ENCODE data around the gene SLITRK1.

Gene SLITRK1

DNA sequence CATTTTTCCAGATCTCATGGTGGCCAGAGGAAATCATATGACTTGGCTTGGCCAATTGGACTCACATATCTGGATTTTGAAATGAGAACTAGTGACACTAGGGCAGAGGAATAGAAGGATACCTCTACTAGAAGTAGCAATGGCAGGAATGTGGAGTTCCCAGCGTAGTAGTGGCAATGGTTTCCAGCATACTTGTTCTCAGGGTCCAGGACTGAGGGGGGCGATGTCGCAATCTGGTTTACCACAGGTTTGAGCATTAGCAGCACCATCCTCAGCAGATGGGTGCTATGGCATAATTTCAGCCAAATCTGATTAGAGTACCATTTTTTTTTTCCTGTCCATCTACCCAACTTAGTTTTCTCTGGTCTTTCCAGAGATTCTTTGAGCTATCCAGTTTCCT is 8.1 kb upstream of the SLITRK1 start:
- Histone ChIP-seq H4K20me1 (ENCODE audit: insufficient read depth, low read length) (no peaks in the 10 kb centered on the region), H2AFZ (ENCODE audit: low read depth, low read length) (no peak overlapping the region), H3K4me3 (ENCODE audit: low read length) (no peak overlapping the region), H3K27me3 (ENCODE audit: low read depth, low read length) (no peaks in the 10 kb centered on the region), H3K9ac (ENCODE audit: low read length) (no peak overlapping the region), H3K27ac (ENCODE audit: low read length) (no peak overlapping the region), H3K4me1 (ENCODE audit: low read length) (no peaks in the 10 kb centered on the region), H3K9me3 (ENCODE audit: insufficient read depth, low read length) (no peaks in the 10 kb centered on the region), H3K4me2 (ENCODE audit: low read length) (no peak overlapping the region), H3K36me3 (replicated peaks; ENCODE audit: low read depth, low read length) (no peaks in the 10 kb centered on the region), H3K79me2 (ENCODE audit: low read length) (no peaks in the 10 kb centered on the region)
- no peak for TF ChIP-seq EZH2phosphoT487 (IDR thresholded peaks at IDR 0.05; ENCODE audit: low read depth)
- TF ChIP-seq, protein P1, sequence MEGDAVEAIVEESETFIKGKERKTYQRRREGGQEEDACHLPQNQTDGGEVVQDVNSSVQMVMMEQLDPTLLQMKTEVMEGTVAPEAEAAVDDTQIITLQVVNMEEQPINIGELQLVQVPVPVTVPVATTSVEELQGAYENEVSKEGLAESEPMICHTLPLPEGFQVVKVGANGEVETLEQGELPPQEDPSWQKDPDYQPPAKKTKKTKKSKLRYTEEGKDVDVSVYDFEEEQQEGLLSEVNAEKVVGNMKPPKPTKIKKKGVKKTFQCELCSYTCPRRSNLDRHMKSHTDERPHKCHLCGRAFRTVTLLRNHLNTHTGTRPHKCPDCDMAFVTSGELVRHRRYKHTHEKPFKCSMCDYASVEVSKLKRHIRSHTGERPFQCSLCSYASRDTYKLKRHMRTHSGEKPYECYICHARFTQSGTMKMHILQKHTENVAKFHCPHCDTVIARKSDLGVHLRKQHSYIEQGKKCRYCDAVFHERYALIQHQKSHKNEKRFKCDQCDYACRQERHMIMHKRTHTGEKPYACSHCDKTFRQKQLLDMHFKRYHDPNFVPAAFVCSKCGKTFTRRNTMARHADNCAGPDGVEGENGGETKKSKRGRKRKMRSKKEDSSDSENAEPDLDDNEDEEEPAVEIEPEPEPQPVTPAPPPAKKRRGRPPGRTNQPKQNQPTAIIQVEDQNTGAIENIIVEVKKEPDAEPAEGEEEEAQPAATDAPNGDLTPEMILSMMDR (IDR thresholded peaks at IDR 0.05; ENCODE audit: low read depth, low read length): no peak

DNA sequence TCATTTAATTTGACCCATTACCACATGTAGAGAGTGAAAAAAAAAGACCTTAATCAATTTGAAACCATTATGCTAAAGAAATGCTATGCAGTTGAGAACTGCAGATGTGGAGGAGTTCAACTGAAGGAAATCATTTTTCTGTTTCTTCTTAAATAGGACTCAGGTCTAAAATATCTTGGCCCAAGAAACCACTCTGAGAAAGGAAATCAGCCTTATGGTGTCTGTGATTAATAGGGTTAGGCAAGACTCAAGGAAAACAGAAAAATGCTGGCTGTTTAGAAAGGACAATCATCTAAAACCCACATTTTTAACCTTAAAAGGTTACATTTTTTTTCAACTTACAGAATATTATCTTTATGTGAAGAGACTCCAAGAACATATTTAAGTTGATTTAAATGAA is 1.9 kb upstream of the SLITRK1 start:
- Histone ChIP-seq H3K4me3 (ENCODE audit: low read length) (no peak overlapping the region), H4K20me1 (ENCODE audit: insufficient read depth, low read length) (no peaks in the 10 kb centered on the region), H3K27ac (ENCODE audit: low read length) (no peak overlapping the region), H3K4me2 (ENCODE audit: low read length) (no peak overlapping the region), H3K27me3 (ENCODE audit: low read depth, low read length) (no peaks in the 10 kb centered on the region), H2AFZ (ENCODE audit: low read depth, low read length) (no peak overlapping the region), H3K4me1 (ENCODE audit: low read length) (no peaks in the 10 kb centered on the region), H3K9ac (ENCODE audit: low read length) (no peak overlapping the region), H3K79me2 (ENCODE audit: low read length) (no peaks in the 10 kb centered on the region), H3K36me3 (replicated peaks; ENCODE audit: low read depth, low read length) (no peaks in the 10 kb centered on the region), H3K9me3 (ENCODE audit: insufficient read depth, low read length) (no peaks in the 10 kb centered on the region)
- no peak for TF ChIP-seq EZH2phosphoT487 (IDR thresholded peaks at IDR 0.05; ENCODE audit: low read depth)
- TF ChIP-seq, protein P1 (IDR thresholded peaks at IDR 0.05; ENCODE audit: low read depth, low read length): no peak

DNA sequence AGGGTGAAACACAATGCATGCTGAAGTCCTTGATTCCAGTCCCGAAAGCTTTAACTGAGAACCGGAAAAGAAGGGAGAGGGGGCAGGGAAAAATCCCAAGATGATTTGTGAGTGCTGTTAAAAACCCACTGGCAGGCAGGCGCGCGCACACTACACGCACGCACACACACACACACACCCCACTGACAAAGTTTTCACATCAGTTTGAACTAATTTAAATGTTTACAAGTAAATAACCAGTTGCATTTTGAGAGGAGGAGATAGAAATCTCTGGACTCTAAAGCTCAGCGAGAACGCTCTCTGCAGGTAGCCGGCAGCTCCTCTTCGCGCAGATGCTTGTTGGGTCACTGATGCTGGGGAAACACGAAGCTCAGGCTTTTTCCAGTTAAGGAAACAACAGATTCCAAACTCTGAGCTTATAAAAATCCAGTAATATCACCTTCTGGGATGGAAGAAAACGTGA is 818 bp upstream of the SLITRK1 start:
- Histone ChIP-seq H3K9ac (ENCODE audit: low read length) (no peak overlapping the region), H3K27me3 (ENCODE audit: low read depth, low read length) (no peaks in the 10 kb centered on the region), H2AFZ (ENCODE audit: low read depth, low read length) (no peak overlapping the region), H3K4me1 (ENCODE audit: low read length) (no peaks in the 10 kb centered on the region), H3K9me3 (ENCODE audit: insufficient read depth, low read length) (no peaks in the 10 kb centered on the region), H3K4me2 (ENCODE audit: low read length) (no peak overlapping the region), H4K20me1 (ENCODE audit: insufficient read depth, low read length) (no peaks in the 10 kb centered on the region), H3K79me2 (ENCODE audit: low read length) (no peaks in the 10 kb centered on the region), H3K36me3 (replicated peaks; ENCODE audit: low read depth, low read length) (no peaks in the 10 kb centered on the region), H3K27ac (ENCODE audit: low read length) (no peak overlapping the region), H3K4me3 (ENCODE audit: low read length) (no peak overlapping the region)
- TF ChIP-seq EZH2phosphoT487 (IDR thresholded peaks at IDR 0.05; ENCODE audit: low read depth): no peak
- TF ChIP-seq, protein P1 (IDR thresholded peaks at IDR 0.05; ENCODE audit: low read depth, low read length): no peak

DNA sequence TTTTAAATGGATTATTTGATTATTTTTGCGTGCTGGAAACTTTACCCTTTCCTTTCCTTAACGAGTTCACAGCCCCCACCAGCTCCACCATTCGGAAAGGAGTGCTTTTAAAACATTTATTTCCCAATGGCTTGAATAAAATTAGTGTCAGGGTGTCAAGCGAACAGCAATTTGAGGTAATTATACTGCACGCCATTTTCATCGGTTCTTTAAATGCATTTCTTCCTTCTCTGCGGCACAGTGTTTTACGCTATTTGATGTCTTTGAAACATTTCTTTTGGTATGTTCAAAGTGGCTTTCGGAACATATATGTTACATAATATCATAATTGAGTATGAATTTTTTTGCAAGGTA is 309 bp upstream of the SLITRK1 start:
- Histone ChIP-seq H4K20me1 (ENCODE audit: insufficient read depth, low read length) (no peaks in the 10 kb centered on the region), H3K27me3 (ENCODE audit: low read depth, low read length) (no peaks in the 10 kb centered on the region), H3K9ac (ENCODE audit: low read length) (no peak overlapping the region), H3K4me1 (ENCODE audit: low read length) (no peaks in the 10 kb centered on the region), H3K4me2 (ENCODE audit: low read length) (no peak overlapping the region), H3K27ac (ENCODE audit: low read length) (no peak overlapping the region), H3K36me3 (replicated peaks; ENCODE audit: low read depth, low read length) (no peaks in the 10 kb centered on the region), H3K4me3 (ENCODE audit: low read length) (no peak overlapping the region), H3K79me2 (ENCODE audit: low read length) (no peaks in the 10 kb centered on the region), H2AFZ (ENCODE audit: low read depth, low read length) (no peak overlapping the region), H3K9me3 (ENCODE audit: insufficient read depth, low read length) (no peaks in the 10 kb centered on the region)
- no peak for TF ChIP-seq EZH2phosphoT487 (IDR thresholded peaks at IDR 0.05; ENCODE audit: low read depth)
- TF ChIP-seq, protein P1 (IDR thresholded peaks at IDR 0.05; ENCODE audit: low read depth, low read length): no peak

All from OCI-LY3 (cell line).